Small intestine (tissue), 7 donors: ENCODE measurements around the gene CLIC6. TPM values are rescaled to one million over a fixed set of nuclear protein-coding genes. Genes with fewer than 3 reads are reported as not detected.

ENCODE experiments used
- DNase-seq, 2 donors: peaks; one replicate each; pipeline versions ENCODE4 v3.0.0 to v3.0.0-alpha.2; 2013
- FAIRE-seq: peaks from 2 replicates; lab custom pipeline; 2012; peaks lifted over from hg19 to GRCh38; lab: Jason Lieb, UNC
- H3K27ac ChIP-seq, 3 donors: one replicate each; pipeline ENCODE4 v1.5.1; 2013; ENCODE audit warnings: low read length in 2 of 3, mild to moderate bottlenecking in 2 of 3, control low read depth in 1 of 3, inconsistent platforms in 1 of 3, low read depth in 1 of 3, moderate library complexity in 1 of 3
- H3K27me3 ChIP-seq, 3 donors: one replicate each; pipeline ENCODE4 v1.6.1; 2013; ENCODE audit warnings: low read length in 3 of 3, inconsistent platforms in 1 of 3; ENCODE audit not compliant: control insufficient read depth in 3 of 3, insufficient read depth in 3 of 3
- H3K36me3 ChIP-seq, 3 donors: one replicate each; pipeline ENCODE4 v1.6.1; 2013; ENCODE audit warnings: low read length in 3 of 3, inconsistent platforms in 1 of 3, low read depth in 1 of 3, mild to moderate bottlenecking in 1 of 3, moderate library complexity in 1 of 3; ENCODE audit not compliant: control insufficient read depth in 3 of 3, insufficient read depth in 2 of 3
- H3K4me1 ChIP-seq, 3 donors: one replicate each; pipeline ENCODE4 v1.6.1; 2013; ENCODE audit warnings: low read length in 2 of 3, inconsistent platforms in 1 of 3, low read depth in 1 of 3, mild to moderate bottlenecking in 1 of 3, moderate library complexity in 1 of 3; ENCODE audit not compliant: control insufficient read depth in 3 of 3, insufficient read depth in 2 of 3
- H3K4me3 ChIP-seq, 3 donors: one replicate each; pipeline ENCODE4 v1.5.1; 2013; ENCODE audit warnings: low read length in 3 of 3, control low read depth in 1 of 3, inconsistent platforms in 1 of 3, low read depth in 1 of 3, mild to moderate bottlenecking in 1 of 3, moderate library complexity in 1 of 3
- H3K9me3 ChIP-seq, 2 donors: one replicate each; pipeline ENCODE4 v1.6.1; 2013; ENCODE audit warnings: low read depth in 1 of 2, low read length in 1 of 2; ENCODE audit not compliant: control insufficient read depth in 2 of 2, insufficient read depth in 1 of 2
- WGBS, 3 donors: extraction: QIAGEN DNeasy Blood & Tissue Kit; methylation state at CpG; one replicate each; pipeline ENCODE4 v1.1.7; 2013; 5-methylcytosine and 5-hydroxymethylcytosine counted together
- polyA plus RNA-seq, 4 donors: library from polyadenylated mRNA; stranded (reverse) in 3 of 4; unstranded in 1 of 4; fragments of 200-250 nt in 3 of 4; fragments of 120-200 nt in 1 of 4; gene quantifications; one replicate each; pipeline versions ENCODE4 v1.2.1 to v1.2.3, GENCODE V29; 2013
- donor health status: healthy with polysubstance abuse.
- donor health status: control.
- donor health status: control.
- donor health status: Bipolar disorder and iron deficiency.
- donor health status: healthy.

Gene CLIC6
- polyA plus RNA-seq, 4 donors = 0.22 to 13.8 (median 2.0) TPM

GRCh38 chr21:34675871-34676270 is 7.1 kb downstream of the CLIC6 start:
- 76 to 92% (median 84%) methylated on average over 5 of the region's 5 CpGs for WGBS, 3 donors
- H3K27ac ChIP-seq = no peak overlapping the region
- H3K9me3 ChIP-seq = peaks cover 2 to 15% of the 10 kb centered on the region in 2 donors
- peaks cover 0 to 5% (median 0%) of the 10 kb centered on the region in 3 donors for H3K27me3 ChIP-seq
- H3K36me3 ChIP-seq = peaks cover 0 to 9% (median 0%) of the 10 kb centered on the region in 3 donors
- peaks cover 0 to 12% (median 0%) of the 10 kb centered on the region in 3 donors for H3K4me1 ChIP-seq
- no peak for DNase-seq
- FAIRE-seq = no peak
- H3K4me3 ChIP-seq = no peak overlapping the region

GRCh38 chr21:34679051-34679450 is 10.3 kb downstream of the CLIC6 start:
- H3K9me3 ChIP-seq = peaks cover 2 to 21% of the 10 kb centered on the region in 2 donors
- 52 to 53% (median 52%) methylated on average over 5 of the region's 5 CpGs for WGBS, 3 donors
- H3K36me3 ChIP-seq = peaks cover 0 to 9% (median 0%) of the 10 kb centered on the region in 3 donors
- H3K4me1 ChIP-seq = peaks cover 0 to 2% (median 0%) of the 10 kb centered on the region in 3 donors
- FAIRE-seq (no peak), DNase-seq (no peak)
- no peak overlapping the region for H3K27ac ChIP-seq
- no peak overlapping the region for H3K4me3 ChIP-seq
- peaks cover 0 to 2% (median 0%) of the 10 kb centered on the region in 3 donors for H3K27me3 ChIP-seq

- DNase-seq (no peak), FAIRE-seq (no peak)
- WGBS, 3 donors = 8 to 34% (median 16%) methylated on average over 2 of the region's 2 CpGs
- H3K4me1 ChIP-seq = peaks cover 0 to 4% (median 0%) of the 10 kb centered on the region in 3 donors
- H3K27ac ChIP-seq = no peak overlapping the region
- no peak overlapping the region for H3K4me3 ChIP-seq
- H3K27me3 ChIP-seq = no peaks in the 10 kb centered on the region
- H3K9me3 ChIP-seq = peaks cover 2 to 21% of the 10 kb centered on the region in 2 donors
- peaks cover 0 to 14% (median 0%) of the 10 kb centered on the region in 3 donors for H3K36me3 ChIP-seq
Measured at GRCh38 chr21:34684174-34684876, 15.5 kb downstream of the CLIC6 start.

GRCh38 chr21:34687065-34687464 is 18.3 kb downstream of the CLIC6 start:
- no peak overlapping the region for H3K27ac ChIP-seq
- H3K27me3 ChIP-seq = no peaks in the 10 kb centered on the region
- H3K9me3 ChIP-seq = no peaks in the 10 kb centered on the region
- peaks cover 0 to 11% (median 0%) of the 10 kb centered on the region in 3 donors for H3K36me3 ChIP-seq
- DNase-seq (no peak), FAIRE-seq (no peak)
- whole genome bisulfite sequencing, 3 donors = 33 to 72% (median 38%) methylated on average over 1 of the region's 1 CpG
- peaks cover 0 to 11% (median 0%) of the 10 kb centered on the region in 3 donors for H3K4me1 ChIP-seq
- no peak overlapping the region for H3K4me3 ChIP-seq

GRCh38 chr21:34687745-34688144 is 19.0 kb downstream of the CLIC6 start:
- H3K4me3 ChIP-seq = no peak overlapping the region
- H3K36me3 ChIP-seq = peaks cover 0 to 11% (median 0%) of the 10 kb centered on the region in 3 donors
- WGBS, 3 donors = 58 to 72% (median 65%) methylated on average over 2 of the region's 2 CpGs
- DNase-seq = no peak
- peaks cover 0 to 17% (median 0%) of the 10 kb centered on the region in 3 donors for H3K4me1 ChIP-seq
- no peak for FAIRE-seq
- H3K9me3 ChIP-seq = no peaks in the 10 kb centered on the region
- no peak overlapping the region for H3K27ac ChIP-seq
- no peaks in the 10 kb centered on the region for H3K27me3 ChIP-seq

- Histone ChIP-seq H3K4me3 (no peak overlapping the region), H3K4me1 (peaks cover 0 to 21% (median 0%) of the 10 kb centered on the region in 3 donors), H3K27me3 (no peaks in the 10 kb centered on the region), H3K36me3 (peaks cover 0 to 11% (median 0%) of the 10 kb centered on the region in 3 donors), H3K9me3 (no peaks in the 10 kb centered on the region), H3K27ac (no peak overlapping the region)
- 52 to 88% (median 55%) methylated on average over 16 of the region's 16 CpGs for WGBS, 3 donors
- FAIRE-seq = no peak
- peak in 1 of 2 donors; percentile 32 for DNase-seq
Measured at GRCh38 chr21:34688145-34688544, 19.4 kb downstream of the CLIC6 start.

- Histone ChIP-seq H3K4me3 (no peak overlapping the region), H3K27ac (no peak overlapping the region), H3K9me3 (no peaks in the 10 kb centered on the region), H3K4me1 (peaks cover 0 to 22% (median 0%) of the 10 kb centered on the region in 3 donors), H3K27me3 (no peaks in the 10 kb centered on the region), H3K36me3 (peaks cover 0 to 11% (median 0%) of the 10 kb centered on the region in 3 donors)
- DNase-seq = no peak
- WGBS, 3 donors = 92 to 97% (median 95%) methylated on average over 5 of the region's 5 CpGs
- no peak for FAIRE-seq
Measured at GRCh38 chr21:34688715-34689114, 19.9 kb downstream of the CLIC6 start.

GRCh38 chr21:34690041-34690792 is 21.4 kb downstream of the CLIC6 start:
- Histone ChIP-seq H3K27me3 (no peaks in the 10 kb centered on the region), H3K4me3 (no peak overlapping the region), H3K9me3 (peaks cover 0 to 3% of the 10 kb centered on the region in 2 donors), H3K4me1 (peaks cover 0 to 18% (median 0%) of the 10 kb centered on the region in 3 donors), H3K36me3 (peaks cover 0 to 11% (median 0%) of the 10 kb centered on the region in 3 donors), H3K27ac (peak overlapping the region in 2 of 3 donors; percentile 29 to 69)
- FAIRE-seq (no peak), DNase-seq (peak; percentile 51 to 69)
- WGBS, 3 donors = 39 to 64% (median 59%) methylated on average over 11 of the region's 11 CpGs
